Panc1 (cell line): ENCODE data around the gene AMOTL1. TPM values are rescaled to one million over a fixed set of nuclear protein-coding genes. Genes with fewer than 3 reads are reported as not detected.

Source experiments
- ATAC-seq: fragments of 200-7000 bp; cut with Tn5 transposase; 2 replicates; pipeline ENCODE4 v1.9.1; 2020; ENCODE audit warnings: mild to moderate bottlenecking, moderate library complexity
- BruUV-seq: library from RNA; stranded (reverse); fragments of 400-500 nt; replicated peaks from 2 replicates; lab custom pipeline; 2021; lab: Mats Ljungman, UMichigan
- CTCF ChIA-PET: fragments of 300-600 bp; sonication (Branson Sonifier 250); formaldehyde crosslinking; loops from one replicate; lab custom pipeline; 2022; ENCODE audit warnings: antibody characterized with exemption; lab: Charles Lee
- POLR2A ChIA-PET: fragments of 300-600 bp; sonication (Branson Sonifier 250); formaldehyde crosslinking; loops from one replicate; lab custom pipeline; 2022; ENCODE audit warnings: antibody characterized with exemption; lab: Charles Lee
- DNase-seq: peaks from one replicate; pipeline ENCODE4 v3.0.0-alpha.2; 2010; ENCODE audit warnings: low read depth, low spot score
- H3K27ac ChIP-seq: 2 replicates; pipeline ENCODE4 v1.5.1; 2011; ENCODE audit warnings: mild to moderate bottlenecking, low read length, inconsistent platforms
- H3K27me3 ChIP-seq: fragments of 200-500 bp; sonication (Bioruptor generic); 2 replicates; pipeline ENCODE4 v1.6.0; 2014; ENCODE audit warnings: low read length, inconsistent platforms; ENCODE audit not compliant: control insufficient read depth, insufficient read depth
- H3K36me3 ChIP-seq: fragments of 200-500 bp; sonication (Bioruptor generic); 2 replicates; pipeline ENCODE4 v1.5.1; 2014; ENCODE audit warnings: inconsistent platforms, mild to moderate bottlenecking, low read length, moderate library complexity; ENCODE audit not compliant: control insufficient read depth, insufficient read depth
- H3K4me1 ChIP-seq: 2 replicates; pipeline ENCODE4 v1.5.1; 2011; ENCODE audit warnings: inconsistent platforms, mild to moderate bottlenecking, low read length, moderate library complexity; ENCODE audit not compliant: control insufficient read depth, insufficient read depth
- H3K4me3 ChIP-seq, 2 experiments: 2 replicates each; pipeline ENCODE4 v1.5.1; 2011 to 2012; ENCODE audit warnings: low read depth in 2 of 2, low read length in 2 of 2, mild to moderate bottlenecking in 2 of 2, inconsistent platforms in 1 of 2, moderate library complexity in 1 of 2
- H3K9me3 ChIP-seq: fragments of 200-500 bp; sonication (Bioruptor generic); 2 replicates; pipeline ENCODE4 v1.5.1; 2014; ENCODE audit warnings: low read depth, mild to moderate bottlenecking, inconsistent platforms, low read length, moderate library complexity; ENCODE audit not compliant: control insufficient read depth, insufficient read depth
- POLR2AphosphoS5 ChIP-seq: IDR thresholded peaks from 2 replicates; pipeline ENCODE4 v1.6.1; 2012; ENCODE audit warnings: mild to moderate bottlenecking, low read depth, low read length, moderate library complexity
- SIN3A ChIP-seq: IDR thresholded peaks from 2 replicates; pipeline ENCODE4 v1.6.1; 2012; ENCODE audit warnings: low read depth, mild to moderate bottlenecking, low read length, moderate library complexity, borderline replicate concordance; ENCODE audit not compliant: insufficient read depth
- TCF7L2 ChIP-seq: IDR thresholded peaks from 2 replicates; pipeline ENCODE4 v1.6.1; 2011; ENCODE audit warnings: mild to moderate bottlenecking, low read depth, low read length, inconsistent platforms
- in situ Hi-C: cut with HindIII; loops from 2 replicates; pipeline ENCODE4 v1.10.0; 2016; ENCODE audit warnings: low sequenced_read_pairs, low pct_unique_long_range_greater_than_20kb
- intact Hi-C: fragments of 100-400 bp; cut with micrococcal nuclease; formaldehyde crosslinking; loops from one replicate; pipeline ENCODE4 v1.10.0; 2022; ENCODE audit not compliant: unreplicated experiment
- total RNA-seq: library from RNA; stranded (reverse); gene quantifications from one replicate; pipeline ENCODE4 v1.2.1, GENCODE V29; 2021; ENCODE audit not compliant: unreplicated experiment
- TF ChIP-seq, protein P1 (sequence below), 2 experiments: IDR thresholded peaks; 2 replicates each; pipeline ENCODE4 v1.6.1; 2011 to 2012; ENCODE audit warnings: low read depth in 2 of 2, control low read depth in 1 of 2, low read length in 1 of 2, mild to moderate bottlenecking in 1 of 2, moderate library complexity in 1 of 2; ENCODE audit not compliant: insufficient read depth in 1 of 2
- TF ChIP-seq, protein P2 (sequence below): fragments of 450-650 bp; IDR thresholded peaks from 2 replicates; pipeline ENCODE4 v1.5.1; 2017; ENCODE audit warnings: mild to moderate bottlenecking

Gene AMOTL1
- total RNA-seq, 1 experiment from 2014 or later, result 16.0 TPM

DNA sequence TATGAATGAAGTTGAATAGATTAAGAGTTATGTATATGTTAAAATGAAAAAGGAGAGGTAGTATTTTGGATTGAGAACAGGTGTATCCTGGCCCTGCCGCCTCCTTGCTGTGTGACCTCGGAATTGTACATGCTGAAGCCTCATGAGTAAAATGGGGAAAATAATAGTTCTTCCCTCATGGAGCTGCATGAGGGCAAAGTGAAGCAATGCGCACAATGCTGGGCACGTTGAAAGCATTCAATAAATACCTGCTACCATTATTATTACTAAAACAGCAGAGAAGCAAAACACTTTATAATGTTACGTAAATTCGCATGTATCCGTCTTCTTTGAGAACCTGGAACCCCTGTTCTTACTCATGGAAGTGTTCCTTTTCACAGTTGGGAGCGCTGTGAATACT lies 5.7 kb downstream of the AMOTL1 start:
- ATAC-seq (no peak), DNase-seq (no peak)
- H3K9me3 ChIP-seq, result no peaks in the 10 kb centered on the region
- peaks cover 30% of the 10 kb centered on the region for H3K4me1 ChIP-seq
- intact Hi-C loops, result no loop called here
- peaks cover 2% of the 10 kb centered on the region; the same call in 1 of the 2 replicates for H3K36me3 ChIP-seq
- BruUV-seq, result no TSS peak
- peaks cover 8% of the 10 kb centered on the region for H3K27me3 ChIP-seq
- no peak overlapping the region for H3K4me3 ChIP-seq
- no peak for TF ChIP-seq TCF7L2
- TF ChIP-seq POLR2AphosphoS5, result no peak
- TF ChIP-seq, protein P1, sequence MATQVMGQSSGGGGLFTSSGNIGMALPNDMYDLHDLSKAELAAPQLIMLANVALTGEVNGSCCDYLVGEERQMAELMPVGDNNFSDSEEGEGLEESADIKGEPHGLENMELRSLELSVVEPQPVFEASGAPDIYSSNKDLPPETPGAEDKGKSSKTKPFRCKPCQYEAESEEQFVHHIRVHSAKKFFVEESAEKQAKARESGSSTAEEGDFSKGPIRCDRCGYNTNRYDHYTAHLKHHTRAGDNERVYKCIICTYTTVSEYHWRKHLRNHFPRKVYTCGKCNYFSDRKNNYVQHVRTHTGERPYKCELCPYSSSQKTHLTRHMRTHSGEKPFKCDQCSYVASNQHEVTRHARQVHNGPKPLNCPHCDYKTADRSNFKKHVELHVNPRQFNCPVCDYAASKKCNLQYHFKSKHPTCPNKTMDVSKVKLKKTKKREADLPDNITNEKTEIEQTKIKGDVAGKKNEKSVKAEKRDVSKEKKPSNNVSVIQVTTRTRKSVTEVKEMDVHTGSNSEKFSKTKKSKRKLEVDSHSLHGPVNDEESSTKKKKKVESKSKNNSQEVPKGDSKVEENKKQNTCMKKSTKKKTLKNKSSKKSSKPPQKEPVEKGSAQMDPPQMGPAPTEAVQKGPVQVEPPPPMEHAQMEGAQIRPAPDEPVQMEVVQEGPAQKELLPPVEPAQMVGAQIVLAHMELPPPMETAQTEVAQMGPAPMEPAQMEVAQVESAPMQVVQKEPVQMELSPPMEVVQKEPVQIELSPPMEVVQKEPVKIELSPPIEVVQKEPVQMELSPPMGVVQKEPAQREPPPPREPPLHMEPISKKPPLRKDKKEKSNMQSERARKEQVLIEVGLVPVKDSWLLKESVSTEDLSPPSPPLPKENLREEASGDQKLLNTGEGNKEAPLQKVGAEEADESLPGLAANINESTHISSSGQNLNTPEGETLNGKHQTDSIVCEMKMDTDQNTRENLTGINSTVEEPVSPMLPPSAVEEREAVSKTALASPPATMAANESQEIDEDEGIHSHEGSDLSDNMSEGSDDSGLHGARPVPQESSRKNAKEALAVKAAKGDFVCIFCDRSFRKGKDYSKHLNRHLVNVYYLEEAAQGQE (IDR thresholded peaks at IDR 0.05; ENCODE audit: insufficient read depth in 1 of 2, low read depth in 2 of 2, low read length in 1 of 2), result no peak
- TF ChIP-seq, protein P2, sequence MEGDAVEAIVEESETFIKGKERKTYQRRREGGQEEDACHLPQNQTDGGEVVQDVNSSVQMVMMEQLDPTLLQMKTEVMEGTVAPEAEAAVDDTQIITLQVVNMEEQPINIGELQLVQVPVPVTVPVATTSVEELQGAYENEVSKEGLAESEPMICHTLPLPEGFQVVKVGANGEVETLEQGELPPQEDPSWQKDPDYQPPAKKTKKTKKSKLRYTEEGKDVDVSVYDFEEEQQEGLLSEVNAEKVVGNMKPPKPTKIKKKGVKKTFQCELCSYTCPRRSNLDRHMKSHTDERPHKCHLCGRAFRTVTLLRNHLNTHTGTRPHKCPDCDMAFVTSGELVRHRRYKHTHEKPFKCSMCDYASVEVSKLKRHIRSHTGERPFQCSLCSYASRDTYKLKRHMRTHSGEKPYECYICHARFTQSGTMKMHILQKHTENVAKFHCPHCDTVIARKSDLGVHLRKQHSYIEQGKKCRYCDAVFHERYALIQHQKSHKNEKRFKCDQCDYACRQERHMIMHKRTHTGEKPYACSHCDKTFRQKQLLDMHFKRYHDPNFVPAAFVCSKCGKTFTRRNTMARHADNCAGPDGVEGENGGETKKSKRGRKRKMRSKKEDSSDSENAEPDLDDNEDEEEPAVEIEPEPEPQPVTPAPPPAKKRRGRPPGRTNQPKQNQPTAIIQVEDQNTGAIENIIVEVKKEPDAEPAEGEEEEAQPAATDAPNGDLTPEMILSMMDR, result no peak
- TF ChIP-seq SIN3A, result no peak
- no peak overlapping the region for H3K27ac ChIP-seq
- in situ Hi-C loops, result no loop called here
- ChIA-PET CTCF (no interaction called here), POLR2A (no interaction called here)

DNA sequence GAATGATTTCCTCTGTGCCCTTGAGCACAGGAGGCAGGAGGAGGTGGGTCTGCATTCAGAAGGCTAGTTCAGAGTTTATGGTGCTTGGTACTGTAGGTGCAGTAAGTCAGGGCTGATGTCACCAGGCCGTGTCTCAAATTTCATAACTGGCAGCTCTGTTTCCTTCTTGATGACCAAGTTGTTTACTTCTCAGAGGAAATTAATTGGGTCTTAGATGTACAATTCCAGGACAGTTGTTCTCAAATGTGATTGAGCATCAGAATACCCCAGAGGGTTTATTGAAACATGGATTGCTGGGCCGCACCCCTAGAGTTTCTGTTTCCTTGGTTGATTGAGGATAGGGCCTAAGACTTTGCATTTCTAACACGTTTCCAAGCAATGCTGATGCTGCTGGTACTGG lies 6.2 kb downstream of the AMOTL1 start:
- no peaks in the 10 kb centered on the region; the same call in 1 of the 2 replicates for H3K36me3 ChIP-seq
- intact Hi-C loops, result no loop called here
- no peak for DNase-seq
- TF ChIP-seq, protein P2, result no peak
- TF ChIP-seq, protein P1 (IDR thresholded peaks at IDR 0.05; ENCODE audit: insufficient read depth in 1 of 2, low read depth in 2 of 2, low read length in 1 of 2), result no peak
- TF ChIP-seq POLR2AphosphoS5 (no peak), SIN3A (no peak), TCF7L2 (no peak)
- H3K4me3 ChIP-seq, result no peak overlapping the region
- H3K27me3 ChIP-seq, result peaks cover 8% of the 10 kb centered on the region; the same call in 1 of the 2 replicates
- H3K4me1 ChIP-seq, result peaks cover 30% of the 10 kb centered on the region
- H3K9me3 ChIP-seq, result no peaks in the 10 kb centered on the region
- in situ Hi-C loops, result no loop called here
- ChIA-PET POLR2A (no interaction called here), CTCF (no interaction called here)
- ATAC-seq, result no peak
- BruUV-seq, result no TSS peak
- H3K27ac ChIP-seq, result no peak overlapping the region
